ENCODE data around the gene GNPAT.

- TF ChIP-seq, protein P1, sequence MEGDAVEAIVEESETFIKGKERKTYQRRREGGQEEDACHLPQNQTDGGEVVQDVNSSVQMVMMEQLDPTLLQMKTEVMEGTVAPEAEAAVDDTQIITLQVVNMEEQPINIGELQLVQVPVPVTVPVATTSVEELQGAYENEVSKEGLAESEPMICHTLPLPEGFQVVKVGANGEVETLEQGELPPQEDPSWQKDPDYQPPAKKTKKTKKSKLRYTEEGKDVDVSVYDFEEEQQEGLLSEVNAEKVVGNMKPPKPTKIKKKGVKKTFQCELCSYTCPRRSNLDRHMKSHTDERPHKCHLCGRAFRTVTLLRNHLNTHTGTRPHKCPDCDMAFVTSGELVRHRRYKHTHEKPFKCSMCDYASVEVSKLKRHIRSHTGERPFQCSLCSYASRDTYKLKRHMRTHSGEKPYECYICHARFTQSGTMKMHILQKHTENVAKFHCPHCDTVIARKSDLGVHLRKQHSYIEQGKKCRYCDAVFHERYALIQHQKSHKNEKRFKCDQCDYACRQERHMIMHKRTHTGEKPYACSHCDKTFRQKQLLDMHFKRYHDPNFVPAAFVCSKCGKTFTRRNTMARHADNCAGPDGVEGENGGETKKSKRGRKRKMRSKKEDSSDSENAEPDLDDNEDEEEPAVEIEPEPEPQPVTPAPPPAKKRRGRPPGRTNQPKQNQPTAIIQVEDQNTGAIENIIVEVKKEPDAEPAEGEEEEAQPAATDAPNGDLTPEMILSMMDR (IDR thresholded peaks at IDR 0.05; ENCODE audit: low read depth, low read length) = no peak
- TF ChIP-seq EZH2phosphoT487 (IDR thresholded peaks at IDR 0.05; ENCODE audit: low read depth) = no peak
These were observed 4.1 kb upstream of the GNPAT start for GRCh38 chr1:231236938-231237337.

Measured in OCI-LY3 (cell line).